Subcutaneous adipose tissue (tissue), 4 donors: ENCODE results near the gene MYH11. TPM values are rescaled to one million over a fixed set of nuclear protein-coding genes. Genes with fewer than 3 reads are reported as not detected.

Experiments
- CTCF ChIP-seq: fragments of 450-650 bp; IDR thresholded peaks from one replicate; pipeline ENCODE4 v1.5.1; 2016; ENCODE audit warnings: low read depth, mild to moderate bottlenecking, control low read depth, antibody characterized with exemption, moderate library complexity
- total RNA-seq, 4 donors: library from RNA; depleted of rRNA; stranded (reverse); fragments of >200 nt; gene quantifications; one replicate each; pipeline ENCODE4 v1.1.0, GENCODE V29; 2016

Gene MYH11
- total RNA-seq, 4 donors from 2014 or later: 9.5 to 43.7 (median 23.0) TPM

GRCh38 chr16:15886078-15886477 is 29.2 kb upstream of the MYH11 start:
- TF ChIP-seq CTCF: no peak

DNA sequence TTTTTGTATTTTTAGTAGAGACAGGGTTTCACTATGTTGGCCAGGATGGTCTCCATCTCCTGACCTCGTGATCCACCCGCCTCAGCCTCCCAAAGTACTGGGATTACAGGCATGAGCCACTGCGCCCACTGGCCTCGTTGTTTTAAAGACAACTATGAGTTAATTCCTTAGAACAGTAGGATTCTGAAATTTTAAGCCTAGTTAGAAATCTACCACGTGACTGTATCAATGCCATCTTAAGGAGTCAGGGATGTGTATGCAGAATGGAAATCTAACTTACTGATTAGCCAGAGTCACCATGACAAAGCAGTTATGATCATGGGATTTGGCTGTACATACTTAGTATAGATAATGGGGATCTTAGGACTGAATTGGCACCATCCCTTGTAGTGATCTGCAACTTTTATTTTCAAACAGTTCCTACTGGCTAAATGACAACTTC is 28.8 kb upstream of the MYH11 start:
- no peak for TF ChIP-seq CTCF

DNA sequence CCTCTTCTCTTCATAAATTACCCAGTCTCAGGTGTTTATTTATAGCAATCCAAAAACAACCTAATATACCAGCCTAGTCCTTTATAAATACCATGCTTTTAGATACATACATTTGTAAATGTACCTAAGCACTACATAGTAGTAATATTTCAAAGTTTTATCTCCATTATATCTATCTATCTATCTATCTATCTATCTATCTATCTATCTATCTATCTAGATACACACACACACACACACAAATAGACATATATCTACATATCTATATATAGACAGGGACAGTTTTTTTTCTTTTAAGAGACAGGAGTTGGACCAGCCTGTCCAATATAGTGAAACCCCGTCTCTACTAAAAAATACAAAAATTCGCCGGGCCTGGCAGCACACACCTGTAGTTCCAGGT is 25.7 kb upstream of the MYH11 start:
- no peak for TF ChIP-seq CTCF

DNA sequence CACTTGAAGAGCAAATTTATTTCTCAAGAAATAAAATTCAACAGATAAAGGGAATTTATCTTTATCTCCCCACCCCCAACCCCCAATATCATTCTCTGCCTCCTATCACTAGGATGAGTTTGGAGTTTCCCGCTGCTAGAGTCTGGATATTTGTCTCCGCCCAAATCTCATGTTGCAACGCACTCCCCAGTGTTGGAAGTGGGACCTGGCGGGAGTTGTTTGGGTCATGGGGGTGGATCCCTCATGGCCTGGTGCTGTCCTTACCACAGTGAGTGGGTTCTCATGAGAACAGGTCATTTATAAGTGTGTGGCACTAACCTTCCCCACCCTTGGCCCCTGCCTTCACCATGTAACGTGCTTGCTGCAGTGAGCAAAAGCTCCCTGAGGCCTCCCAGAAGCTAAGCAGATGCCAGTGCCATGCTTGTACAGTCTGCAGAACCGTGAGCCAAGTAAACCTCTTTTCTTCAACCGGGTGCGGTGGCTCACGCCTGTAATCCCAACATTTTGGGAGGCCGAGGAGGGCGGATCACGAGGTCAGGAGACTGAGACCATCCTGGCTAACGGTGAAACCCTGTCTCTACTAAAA is 25.1 kb upstream of the MYH11 start:
- TF ChIP-seq CTCF: no peak

DNA sequence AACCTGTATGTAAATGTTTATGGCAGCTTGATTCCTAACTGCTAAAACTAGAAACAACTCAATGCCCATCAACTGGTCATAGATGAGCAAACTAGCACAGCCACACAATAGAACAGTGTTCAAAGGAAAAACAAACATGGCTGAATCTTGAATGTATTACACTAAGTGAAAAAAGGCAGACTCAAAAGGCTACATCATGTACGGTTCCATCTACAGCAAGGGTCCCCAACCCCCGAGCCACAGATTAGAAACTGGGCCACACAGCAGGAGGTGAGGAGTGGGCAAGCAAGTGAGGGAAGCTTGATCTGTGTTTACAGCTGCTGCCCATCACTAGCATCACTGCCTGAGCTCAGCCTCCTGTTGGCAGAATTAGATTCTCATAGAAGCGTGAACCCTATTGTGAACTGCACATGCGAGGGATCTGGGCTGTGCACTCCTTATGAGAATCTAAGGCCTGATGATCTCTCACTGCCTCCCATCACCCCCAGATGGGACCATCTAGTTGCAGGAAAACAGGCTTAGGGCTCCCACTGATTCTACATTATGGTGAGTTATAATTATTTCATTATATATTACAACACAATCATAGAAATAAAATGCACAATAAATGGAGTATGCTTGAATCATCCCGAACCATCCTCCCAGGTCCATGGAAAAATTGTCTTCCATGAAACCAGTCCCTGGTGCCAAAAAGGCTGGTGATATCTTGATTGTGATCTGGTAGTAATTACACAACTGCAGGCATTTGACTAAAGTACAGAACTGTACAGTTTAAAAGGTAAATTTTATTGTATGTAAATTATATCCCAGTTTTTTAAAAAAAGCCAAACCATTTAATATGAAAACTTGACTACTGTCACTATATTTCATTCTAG is 23.8 kb upstream of the MYH11 start:
- TF ChIP-seq CTCF: no peak

DNA sequence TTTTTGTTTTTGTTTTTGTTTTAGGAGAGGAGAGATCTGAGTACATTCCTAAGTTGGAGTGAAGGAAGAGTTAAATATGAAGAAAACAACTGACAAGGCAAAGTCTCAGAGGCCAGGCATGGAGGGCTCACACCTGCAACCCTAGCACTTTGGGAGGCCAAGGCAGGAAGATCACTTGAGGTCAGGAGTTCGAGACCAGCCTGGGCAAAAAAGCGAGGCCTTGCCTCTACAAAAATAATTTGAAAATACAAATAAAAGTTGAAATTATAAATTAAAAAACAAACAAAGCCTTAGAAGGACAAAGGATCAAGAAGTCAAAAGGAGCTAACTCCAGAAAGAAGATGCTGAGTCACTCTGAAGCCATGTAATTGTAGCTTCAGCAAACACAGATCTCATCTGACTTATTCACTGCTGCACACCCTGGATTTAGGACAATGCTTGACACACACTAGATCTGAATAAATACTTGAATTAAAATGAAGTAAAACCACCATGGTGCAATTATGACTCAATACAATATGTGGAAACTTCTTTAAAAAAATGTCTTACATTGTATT is 22.5 kb upstream of the MYH11 start:
- no peak for TF ChIP-seq CTCF

- no peak for TF ChIP-seq CTCF
These were observed 19.7 kb upstream of the MYH11 start for GRCh38 chr16:15876503-15876902.
